HG02642 (cell line): Measurements from ENCODE around the gene TGDS.
"Not testable (repeated sequence)": the region's sequence is repeated elsewhere in the genome, so short reads cannot be mapped to it uniquely, and the experiment has no call there.

Experiments used
- ATAC-seq: cut with Tn5 transposase; IDR thresholded peaks from one replicate; pipeline ENCODE4 v1.9.1; 2021; ENCODE audit warnings: mild to moderate bottlenecking; ENCODE audit not compliant: unreplicated experiment, poor library complexity

Gene TGDS

GRCh38 chr13:94595950-94596574, at the start of gene TGDS:
Gene TGDS (minus strand): TSS chr13:94596152. CDS start chr13:94596136, 16 bp downstream.
- peak; percentile 97 for ATAC-seq

- ATAC-seq = no peak
Observed at GRCh38 chr13:94641409-94641941, 45.5 kb upstream of the TGDS start.

GRCh38 chr13:94640721-94641120, 44.8 kb upstream of the TGDS start:
- ATAC-seq = no peak

- not testable (repeated sequence) for ATAC-seq
Observed at GRCh38 chr13:94637677-94638076, 41.7 kb upstream of the TGDS start.

GRCh38 chr13:94636942-94637578, 41.1 kb upstream of the TGDS start:
- no peak for ATAC-seq

- ATAC-seq = not testable (repeated sequence)
Observed at GRCh38 chr13:94636096-94636495, 40.1 kb upstream of the TGDS start.

- no peak for ATAC-seq
Observed at GRCh38 chr13:94632226-94632980, 36.5 kb upstream of the TGDS start.

GRCh38 chr13:94630858-94631257, 34.9 kb upstream of the TGDS start:
- ATAC-seq = no peak

- ATAC-seq = no peak
Observed at GRCh38 chr13:94623316-94623715, 27.4 kb upstream of the TGDS start.

- no peak for ATAC-seq
Observed at GRCh38 chr13:94622344-94622743, 26.4 kb upstream of the TGDS start.

- ATAC-seq = peak; percentile 78
Observed at GRCh38 chr13:94620286-94620896, 24.4 kb upstream of the TGDS start.

- peak; percentile 49 for ATAC-seq
Observed at GRCh38 chr13:94617389-94618000, 21.5 kb upstream of the TGDS start.

GRCh38 chr13:94613051-94613450, 17.1 kb upstream of the TGDS start:
- ATAC-seq = no peak

GRCh38 chr13:94612050-94612449, 16.1 kb upstream of the TGDS start:
- no peak for ATAC-seq

- no peak for ATAC-seq
Observed at GRCh38 chr13:94610475-94610874, 14.5 kb upstream of the TGDS start.

GRCh38 chr13:94609196-94609595, 13.2 kb upstream of the TGDS start:
- ATAC-seq = no peak

- no peak for ATAC-seq
Observed at GRCh38 chr13:94608586-94608985, 12.6 kb upstream of the TGDS start.

GRCh38 chr13:94607939-94608338, 12.0 kb upstream of the TGDS start:
- no peak for ATAC-seq

GRCh38 chr13:94607056-94607455, 11.1 kb upstream of the TGDS start:
- ATAC-seq = no peak

- ATAC-seq = no peak
Observed at GRCh38 chr13:94602467-94602866, 6.5 kb upstream of the TGDS start.
